Right lobe of liver (tissue), 6 donors: ENCODE data around the gene SHMT1. TPM values are rescaled to one million over a fixed set of nuclear protein-coding genes. Genes with fewer than 3 reads are reported as not detected.
A peak's percentile ranks its signal among the peaks of the same experiment; 100 is the strongest.
"Not testable (repeated sequence)": the region's sequence is repeated elsewhere in the genome, so short reads cannot be mapped to it uniquely, and the experiment has no call there.

Experiments
- ATAC-seq, 4 donors: fragments of 200-7000 bp; cut with Tn5 transposase; one replicate each; pipeline ENCODE4 v1.9.1; 2020; ENCODE audit warnings: mild to moderate bottlenecking in 4 of 4, moderate library complexity in 4 of 4
- DNase-seq, 3 donors: peaks; one replicate each; pipeline ENCODE4 v3.0.0-alpha.2; 2020
- H3K27ac ChIP-seq, 3 donors: fragments of 200-600 bp; one replicate each; pipeline ENCODE4 v1.8.0; 2022
- H3K27me3 ChIP-seq, 2 donors: fragments of 200-600 bp; one replicate each; pipeline ENCODE4 v1.8.0; 2022
- H3K36me3 ChIP-seq, 4 donors: fragments of 200-600 bp; sonication (generic) in 1 of 4; one replicate each; pipeline versions ENCODE4 v1.5.1 to v1.8.0; 2017 to 2022; ENCODE audit warnings: control low read depth in 1 of 4
- H3K4me1 ChIP-seq, 4 donors: fragments of 200-600 bp; sonication (generic) in 1 of 4; one replicate each; pipeline versions ENCODE4 v1.5.1 to v1.8.0; 2017 to 2022; ENCODE audit warnings: control low read depth in 1 of 4
- H3K4me3 ChIP-seq, 3 donors: fragments of 200-600 bp; one replicate each; pipeline ENCODE4 v1.8.0; 2022
- H3K9me3 ChIP-seq, 4 donors: fragments of 200-600 bp; sonication (generic) in 1 of 4; one replicate each; pipeline versions ENCODE4 v1.5.1 to v1.8.0; 2017 to 2022; ENCODE audit warnings: control low read depth in 1 of 4
- POLR2A ChIP-seq: fragments of 450-650 bp; IDR thresholded peaks from one replicate; pipeline ENCODE4 v1.6.1; 2017; ENCODE audit warnings: antibody characterized with exemption, mild to moderate bottlenecking
- WGBS: methylation state at CpG from one replicate; pipeline ENCODE4 v1.1.6; 2018; ENCODE audit warnings: low coverage, low lambda C conversion rate; ENCODE audit not compliant: insufficient coverage; ENCODE audit errors: missing lambda C conversion rate; 5-methylcytosine and 5-hydroxymethylcytosine counted together
- intact Hi-C, 2 donors: fragments of 100-400 bp; cut with DNase I; formaldehyde crosslinking; loops; one replicate each; pipeline versions ENCODE4 v1.11.2 to v1.14.1; 2022
- total RNA-seq, 6 experiments: library from RNA; depleted of rRNA in 2 of 6; stranded (reverse); fragments of >200 nt in 2 of 6; fragmentation: NEBNext Ultra II Directional in 3 of 6; extraction: Animal tissue kit (Norgen Biotek cat#: 25700) in 3 of 6; gene quantifications; one replicate each; pipeline versions ENCODE4 v1.1.0 to v1.2.4, GENCODE V29; 2016 to 2023
- TF ChIP-seq, protein P1 (sequence below), 4 donors: fragments of 200-600 bp in 3 of 4; fragments of 450-650 bp in 1 of 4; IDR thresholded peaks; one replicate each; pipeline versions ENCODE4 v1.5.1 to v1.8.0; 2016 to 2022; ENCODE audit warnings: antibody characterized with exemption in 4 of 4, mild to moderate bottlenecking in 2 of 4
- donor health status: DM: no; HTN: yes; CAD: no.
- donor health status: DM: no; HTN: no; CAD: no.
- donor health status: DM: no; HTN: no; CAD: no.
- donor health status: DM: no; HTN: yes; CAD: no.
- donor health status: DM: no; HTN: yes; CAD: no.

Gene SHMT1
- total RNA-seq, 6 experiments from 2014 or later, result 208 to 457 (median 284) TPM

DNA sequence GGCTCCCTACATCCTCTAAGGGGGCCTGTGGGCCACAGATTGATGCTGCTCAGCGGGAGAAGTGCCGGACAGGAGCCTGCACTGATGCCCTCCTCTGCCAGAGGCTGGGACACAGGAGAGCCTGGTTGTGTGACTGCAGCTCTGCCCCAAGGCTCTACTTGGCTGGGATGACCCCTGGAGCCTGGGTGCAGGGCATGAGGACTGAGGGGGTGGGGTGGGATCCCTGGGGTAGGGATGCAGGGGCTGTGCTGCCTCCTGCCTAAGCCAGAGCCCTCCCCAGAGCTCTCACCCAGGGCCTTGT, 14.8 kb upstream of the SHMT1 start:
- H3K4me1 ChIP-seq, result peaks cover 0 to 16% (median 3%) of the 10 kb centered on the region in 4 donors
- no peaks in the 10 kb centered on the region for H3K9me3 ChIP-seq
- TF ChIP-seq, protein P1, sequence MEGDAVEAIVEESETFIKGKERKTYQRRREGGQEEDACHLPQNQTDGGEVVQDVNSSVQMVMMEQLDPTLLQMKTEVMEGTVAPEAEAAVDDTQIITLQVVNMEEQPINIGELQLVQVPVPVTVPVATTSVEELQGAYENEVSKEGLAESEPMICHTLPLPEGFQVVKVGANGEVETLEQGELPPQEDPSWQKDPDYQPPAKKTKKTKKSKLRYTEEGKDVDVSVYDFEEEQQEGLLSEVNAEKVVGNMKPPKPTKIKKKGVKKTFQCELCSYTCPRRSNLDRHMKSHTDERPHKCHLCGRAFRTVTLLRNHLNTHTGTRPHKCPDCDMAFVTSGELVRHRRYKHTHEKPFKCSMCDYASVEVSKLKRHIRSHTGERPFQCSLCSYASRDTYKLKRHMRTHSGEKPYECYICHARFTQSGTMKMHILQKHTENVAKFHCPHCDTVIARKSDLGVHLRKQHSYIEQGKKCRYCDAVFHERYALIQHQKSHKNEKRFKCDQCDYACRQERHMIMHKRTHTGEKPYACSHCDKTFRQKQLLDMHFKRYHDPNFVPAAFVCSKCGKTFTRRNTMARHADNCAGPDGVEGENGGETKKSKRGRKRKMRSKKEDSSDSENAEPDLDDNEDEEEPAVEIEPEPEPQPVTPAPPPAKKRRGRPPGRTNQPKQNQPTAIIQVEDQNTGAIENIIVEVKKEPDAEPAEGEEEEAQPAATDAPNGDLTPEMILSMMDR (IDR thresholded peaks at IDR 0.05), result no peak
- TF ChIP-seq POLR2A, result no peak
- H3K36me3 ChIP-seq, result no peaks in the 10 kb centered on the region
- intact Hi-C loops, result no loop called here
- DNase-seq, result no peak
- no peak overlapping the region for H3K4me3 ChIP-seq
- ATAC-seq, result no peak
- WGBS, result no CpG with 5 or more reads among the region's 2 CpGs
- H3K27me3 ChIP-seq, result no peaks in the 10 kb centered on the region
- H3K27ac ChIP-seq, result peak overlapping the region in 2 of 3 donors; percentile 77 to 92

GRCh38 chr17:18377437-18378204, 14.3 kb upstream of the SHMT1 start, which contains the start of gene EVPLL:
Gene EVPLL (plus strand): TSS chr17:18377778. CDS start chr17:18380938, 3,160 bp downstream.
- peak; percentile 85 to 91 (median 90) for ATAC-seq
- H3K4me3 ChIP-seq, result peak within 1 kb of the TSS in 2 of 3 donors; percentile 10 to 11
- peak; percentile 77 to 94 (median 94) for DNase-seq
- intact Hi-C loops, result no loop called here
- no peaks in the 10 kb centered on the region for H3K36me3 ChIP-seq
- H3K27ac ChIP-seq, result peak within 1 kb of the TSS; percentile 22 to 92 (median 77)
- WGBS, result 40% methylated on average over 1 of the region's 20 CpGs
- TF ChIP-seq POLR2A, result peak; percentile 47
- TF ChIP-seq, protein P1 (IDR thresholded peaks at IDR 0.05), result peak in 2 of 4 donors; percentile 20 to 42
- peaks cover 0 to 16% (median 3%) of the 10 kb centered on the region in 4 donors for H3K4me1 ChIP-seq
- no peaks in the 10 kb centered on the region for H3K27me3 ChIP-seq
- no peaks in the 10 kb centered on the region for H3K9me3 ChIP-seq

DNA sequence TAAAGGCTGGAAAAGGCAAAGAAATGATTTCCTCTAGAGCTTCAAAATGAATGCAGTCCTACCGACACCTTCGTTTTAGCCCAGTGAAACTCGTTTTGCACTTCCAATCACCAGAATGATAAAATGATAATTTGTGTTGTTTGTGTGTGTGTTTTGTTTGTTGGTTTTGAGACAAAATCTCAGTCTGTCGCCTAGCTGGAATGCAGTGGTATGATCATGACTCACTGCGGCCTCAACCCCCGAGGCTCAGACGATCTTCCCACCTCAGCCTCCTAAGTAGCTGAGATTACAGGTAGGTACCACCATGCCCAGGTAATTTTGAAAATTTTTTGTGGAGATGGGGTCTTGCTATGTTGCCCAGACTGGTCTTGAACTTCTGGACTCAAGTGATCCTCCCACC, 10.9 kb upstream of the SHMT1 start:
- Histone ChIP-seq H3K4me1 (peaks cover 0 to 16% (median 3%) of the 10 kb centered on the region in 4 donors), H3K27me3 (no peaks in the 10 kb centered on the region), H3K4me3 (no peak overlapping the region), H3K36me3 (no peaks in the 10 kb centered on the region), H3K9me3 (no peaks in the 10 kb centered on the region), H3K27ac (no peak overlapping the region)
- 83% methylated on average over 7 of the region's 7 CpGs for WGBS
- intact Hi-C loops, result no loop called here
- DNase-seq (no peak), ATAC-seq (no peak)
- TF ChIP-seq POLR2A, result no peak
- TF ChIP-seq, protein P1 (IDR thresholded peaks at IDR 0.05), result no peak

DNA sequence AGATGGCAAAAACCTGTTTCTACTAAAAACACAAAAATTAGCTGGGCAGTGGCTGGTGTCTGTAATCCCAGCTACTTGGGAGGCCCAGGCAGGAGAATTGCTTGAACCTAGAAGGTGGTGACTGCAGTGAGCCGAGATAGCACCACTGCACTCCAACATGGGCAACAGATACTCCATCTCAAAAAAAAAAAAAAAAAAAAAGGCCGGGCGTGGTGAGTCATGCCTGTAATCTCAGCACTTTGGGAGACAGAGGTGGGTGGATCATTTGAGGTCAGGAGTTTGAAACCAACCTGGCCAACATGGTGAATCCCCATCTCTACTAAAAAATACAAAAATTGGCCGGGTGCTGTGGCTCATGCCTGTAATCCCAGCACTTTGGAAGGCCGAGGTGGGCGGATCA, 9.8 kb upstream of the SHMT1 start:
- H3K27me3 ChIP-seq, H3K9me3 ChIP-seq, H3K36me3 ChIP-seq, DNase-seq, H3K27ac ChIP-seq, ATAC-seq, H3K4me3 ChIP-seq, intact Hi-C loops: not testable (repeated sequence)
- peaks cover 0 to 10% (median 3%) of the 10 kb centered on the region in 4 donors for H3K4me1 ChIP-seq
- WGBS, result 70% methylated on average over 2 of the region's 6 CpGs

- intact Hi-C loops, result no loop called here
- no peak for DNase-seq
- Histone ChIP-seq H3K27me3 (no peaks in the 10 kb centered on the region), H3K4me1 (no peaks in the 10 kb centered on the region), H3K4me3 (no peak overlapping the region), H3K36me3 (no peaks in the 10 kb centered on the region), H3K9me3 (no peaks in the 10 kb centered on the region), H3K27ac (no peak overlapping the region)
- ATAC-seq, result no peak
- TF ChIP-seq, protein P1 (IDR thresholded peaks at IDR 0.05), result no peak
- no peak for TF ChIP-seq POLR2A
- 86% methylated on average over 7 of the region's 7 CpGs for WGBS
These were observed 8.1 kb upstream of the SHMT1 start for GRCh38 chr17:18371455-18371854.
